Retinal pigment epithelial cell (primary cell): ENCODE data around the gene CAB39.

Source experiments
- DNase-seq: peaks from one replicate; pipeline ENCODE4 v3.0.0-alpha.2; 2010; ENCODE audit warnings: low read depth
- H3K4me3 ChIP-seq: 2 replicates; pipeline ENCODE4 v1.5.1; 2011; ENCODE audit warnings: mild to moderate bottlenecking, low read length, control low read depth, moderate library complexity
- TF ChIP-seq, protein P1 (sequence below): conservative IDR thresholded peaks from 2 replicates; pipeline ENCODE4 v1.5.1; 2011; ENCODE audit warnings: low read depth, low read length, control low read depth, inconsistent platforms

Gene CAB39

DNA sequence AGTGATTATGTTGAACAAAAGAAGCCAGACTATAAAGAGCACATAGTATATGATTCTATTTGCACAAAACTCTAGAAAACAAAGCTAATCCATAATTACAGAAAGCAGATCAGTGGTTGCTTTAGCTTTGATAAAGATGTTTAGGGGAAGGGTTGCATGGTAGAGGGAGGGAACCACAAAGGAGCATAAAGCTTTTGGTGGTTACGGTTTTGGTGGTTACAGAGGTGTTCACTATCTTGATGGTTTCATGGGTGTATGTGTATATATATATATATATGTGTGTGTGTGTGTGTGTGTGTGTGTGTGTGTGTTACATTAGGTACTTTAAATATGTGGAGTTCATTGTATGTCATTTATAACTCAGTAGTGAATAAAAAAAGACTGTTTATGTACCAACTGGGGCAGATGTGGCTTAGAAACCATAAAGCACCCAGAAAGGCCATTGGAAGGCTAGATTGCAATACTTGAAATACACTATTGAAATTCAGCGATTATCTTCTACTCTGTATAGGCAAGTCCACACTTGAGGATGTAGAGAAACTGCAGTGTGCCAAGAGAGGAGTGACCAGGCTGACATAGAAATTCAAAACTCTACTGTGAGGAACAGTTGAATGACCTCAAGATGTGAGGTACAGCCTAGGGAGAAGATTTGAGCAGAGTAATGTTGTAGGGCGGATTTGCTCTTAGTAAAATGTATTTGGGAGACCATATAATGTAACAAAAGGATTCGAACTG, 60.6 kb downstream of the CAB39 start:
- H3K4me3 ChIP-seq, result no peak overlapping the region
- DNase-seq, result no peak
- TF ChIP-seq, protein P1, sequence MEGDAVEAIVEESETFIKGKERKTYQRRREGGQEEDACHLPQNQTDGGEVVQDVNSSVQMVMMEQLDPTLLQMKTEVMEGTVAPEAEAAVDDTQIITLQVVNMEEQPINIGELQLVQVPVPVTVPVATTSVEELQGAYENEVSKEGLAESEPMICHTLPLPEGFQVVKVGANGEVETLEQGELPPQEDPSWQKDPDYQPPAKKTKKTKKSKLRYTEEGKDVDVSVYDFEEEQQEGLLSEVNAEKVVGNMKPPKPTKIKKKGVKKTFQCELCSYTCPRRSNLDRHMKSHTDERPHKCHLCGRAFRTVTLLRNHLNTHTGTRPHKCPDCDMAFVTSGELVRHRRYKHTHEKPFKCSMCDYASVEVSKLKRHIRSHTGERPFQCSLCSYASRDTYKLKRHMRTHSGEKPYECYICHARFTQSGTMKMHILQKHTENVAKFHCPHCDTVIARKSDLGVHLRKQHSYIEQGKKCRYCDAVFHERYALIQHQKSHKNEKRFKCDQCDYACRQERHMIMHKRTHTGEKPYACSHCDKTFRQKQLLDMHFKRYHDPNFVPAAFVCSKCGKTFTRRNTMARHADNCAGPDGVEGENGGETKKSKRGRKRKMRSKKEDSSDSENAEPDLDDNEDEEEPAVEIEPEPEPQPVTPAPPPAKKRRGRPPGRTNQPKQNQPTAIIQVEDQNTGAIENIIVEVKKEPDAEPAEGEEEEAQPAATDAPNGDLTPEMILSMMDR, result no peak

DNA sequence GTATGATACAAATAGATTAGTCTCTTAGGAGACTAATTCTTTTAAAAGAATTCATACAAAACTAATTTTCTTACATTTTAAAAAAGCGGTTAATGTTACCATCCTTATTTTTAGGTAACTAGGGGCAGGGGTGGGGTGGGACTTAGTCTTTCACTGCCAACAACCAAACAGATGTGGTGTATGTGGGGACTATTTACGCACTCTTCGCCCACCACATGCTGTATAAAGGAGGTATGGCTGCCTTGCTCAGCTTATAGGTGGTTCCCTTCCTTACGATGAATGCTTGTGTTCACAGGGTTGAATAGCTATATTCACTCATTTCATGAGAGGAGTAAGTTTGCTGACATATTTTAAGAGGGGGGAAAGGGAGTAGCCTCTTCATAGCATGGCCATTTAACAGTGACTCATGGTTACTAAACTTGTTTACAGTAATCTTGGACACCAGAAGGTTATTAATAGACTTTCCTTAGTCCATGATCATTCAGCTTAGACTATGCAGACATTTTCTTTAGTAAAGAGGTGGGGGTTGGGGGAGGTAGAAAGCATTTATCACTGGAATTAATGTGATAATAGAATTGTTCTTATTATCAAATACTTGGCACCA, 61.8 kb downstream of the CAB39 start:
- DNase-seq, result no peak
- TF ChIP-seq, protein P1, result no peak
- H3K4me3 ChIP-seq, result no peak overlapping the region

DNA sequence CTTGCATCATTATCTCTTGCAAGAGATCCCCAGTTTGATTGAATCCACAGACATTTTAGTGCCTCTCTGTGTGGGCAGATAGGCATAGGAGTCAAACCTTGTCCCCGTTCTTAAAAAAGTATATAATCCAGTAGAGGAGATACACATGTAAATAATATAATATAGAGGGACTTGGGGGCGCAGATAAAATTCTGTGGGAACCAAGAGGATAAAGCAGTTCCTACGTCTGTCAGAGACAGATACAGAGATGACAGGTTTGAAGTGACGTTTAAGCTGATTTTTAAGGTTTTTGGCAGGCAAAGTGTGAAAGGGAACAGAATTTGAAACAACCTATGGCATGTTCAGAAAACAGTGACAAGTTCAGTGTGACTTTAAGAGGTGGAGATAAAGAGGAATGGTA, 63.1 kb downstream of the CAB39 start:
- TF ChIP-seq, protein P1, result no peak
- H3K4me3 ChIP-seq, result no peak overlapping the region
- DNase-seq, result no peak

DNA sequence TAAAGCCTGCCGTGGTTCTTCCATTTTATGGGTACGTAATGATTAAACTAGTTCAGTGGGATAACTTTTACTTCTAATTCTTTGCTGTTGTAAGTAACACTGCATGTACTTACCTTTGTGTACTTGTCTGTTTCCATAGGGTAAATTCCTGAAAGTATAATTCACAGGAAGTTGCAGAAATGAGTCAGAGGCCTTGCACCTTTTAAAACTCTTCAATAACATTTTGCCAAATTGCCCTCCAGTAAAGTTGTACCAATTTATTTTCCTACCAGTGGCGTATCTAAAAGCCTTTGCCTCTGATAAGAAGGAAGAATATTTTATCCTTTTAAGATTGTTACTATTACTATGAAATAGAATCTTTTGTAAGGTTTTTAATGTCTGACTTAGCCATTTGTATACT, 65.1 kb downstream of the CAB39 start:
- no peak for DNase-seq
- TF ChIP-seq, protein P1, result no peak
- no peak overlapping the region for H3K4me3 ChIP-seq

DNA sequence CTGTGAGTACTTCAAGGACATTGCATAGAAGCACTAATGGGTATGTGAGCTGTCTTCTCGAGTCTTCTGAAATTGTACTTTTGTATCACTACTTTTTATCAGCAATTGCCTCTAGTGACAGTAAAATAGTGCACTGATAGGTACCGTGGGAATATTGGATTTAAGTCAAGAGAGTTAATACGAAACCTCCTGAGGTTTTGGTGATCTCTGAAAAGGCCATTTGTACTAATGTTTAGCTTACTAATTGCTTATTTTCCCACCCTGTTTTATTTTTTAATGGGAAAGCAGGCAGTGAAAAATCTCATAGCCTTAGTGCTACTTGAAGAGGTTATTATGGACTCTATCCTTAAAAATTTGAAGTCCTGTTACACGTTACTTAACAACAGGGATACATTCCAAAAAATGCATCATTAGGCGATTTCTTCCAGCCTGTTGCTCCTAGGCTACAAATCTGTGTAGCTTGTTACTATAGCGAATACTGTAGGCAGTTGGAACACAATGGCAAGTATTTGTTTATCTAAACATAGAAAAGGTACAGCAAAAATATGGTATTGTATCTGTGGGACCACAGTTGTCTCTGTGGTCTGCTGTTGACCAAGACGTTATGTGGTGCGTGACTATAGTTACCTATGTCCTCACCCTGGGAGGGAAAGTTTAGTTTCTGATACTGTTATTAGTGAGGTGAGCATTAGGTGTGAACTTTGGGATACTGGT, 65.9 kb downstream of the CAB39 start:
- DNase-seq, result peak; percentile 55
- TF ChIP-seq, protein P1, result no peak
- no peak overlapping the region for H3K4me3 ChIP-seq

DNA sequence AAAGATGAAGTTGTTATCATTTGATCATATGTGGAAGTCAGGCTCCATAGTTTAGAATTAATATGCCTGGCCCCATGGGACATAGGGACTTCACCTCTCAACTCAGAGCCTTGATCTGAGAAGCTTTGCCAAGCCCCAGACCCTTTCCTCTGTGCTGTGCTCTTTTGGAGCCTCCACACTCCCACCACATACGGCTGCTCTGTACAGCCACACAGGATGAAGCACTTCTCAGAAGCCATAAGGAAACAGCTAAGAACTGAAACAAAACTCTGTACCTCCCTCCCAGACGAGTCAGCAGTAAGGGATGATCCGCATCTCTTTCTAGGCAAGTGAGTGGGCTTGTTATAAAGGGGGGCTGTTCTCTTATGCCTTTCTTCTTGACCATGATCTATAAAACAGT, 66.5 kb downstream of the CAB39 start:
- DNase-seq, result no peak

More for the DNA sequence above, 66.5 kb downstream of the CAB39 start:
- no peak overlapping the region for H3K4me3 ChIP-seq
- TF ChIP-seq, protein P1, result no peak
